WERI-Rb-1 (cell line): Measurements from ENCODE around the gene RASGEF1B.

ENCODE experiments used
- DNase-seq: peaks from one replicate; pipeline ENCODE4 v3.0.0-alpha.2; 2020
- H3K27ac ChIP-seq: fragments of 250-450 bp; sonication (Bioruptor Pico); 2 replicates; pipeline ENCODE4 v1.5.1; 2020; ENCODE audit warnings: mild to moderate bottlenecking, moderate library complexity
- H3K27me3 ChIP-seq: fragments of 250-450 bp; sonication (Bioruptor Pico); 2 replicates; pipeline ENCODE4 v1.5.1; 2021; ENCODE audit warnings: mild to moderate bottlenecking, low read depth, moderate library complexity; ENCODE audit not compliant: insufficient read depth, severe bottlenecking
- H3K36me3 ChIP-seq: fragments of 250-450 bp; sonication (Bioruptor Pico); 2 replicates; pipeline ENCODE4 v1.5.1; 2020; ENCODE audit warnings: mild to moderate bottlenecking, moderate library complexity
- H3K4me3 ChIP-seq: 2 replicates; pipeline ENCODE4 v1.5.1; 2011; ENCODE audit warnings: low read depth, mild to moderate bottlenecking, control low read depth, low read length
- H3K9me3 ChIP-seq: fragments of 250-450 bp; sonication (Bioruptor Pico); 2 replicates; pipeline ENCODE4 v1.5.1; 2021; ENCODE audit warnings: mild to moderate bottlenecking, moderate library complexity; ENCODE audit not compliant: severe bottlenecking
- CTCF ChIP-seq: IDR thresholded peaks from 2 replicates; pipeline ENCODE4 v1.5.1; 2011; ENCODE audit warnings: low read depth, mild to moderate bottlenecking, control low read depth, inconsistent platforms, low read length

Gene RASGEF1B

GRCh38 chr4:81429607-81430006 lies 42.1 kb downstream of the RASGEF1B start:
- H3K9me3 ChIP-seq = no peaks in the 10 kb centered on the region
- no peak for TF ChIP-seq CTCF
- peaks cover 99% of the 10 kb centered on the region for H3K36me3 ChIP-seq
- H3K4me3 ChIP-seq = no peak overlapping the region
- no peak for DNase-seq
- H3K27ac ChIP-seq = no peak overlapping the region
- H3K27me3 ChIP-seq = no peaks in the 10 kb centered on the region

- no peak for TF ChIP-seq CTCF
- no peak for DNase-seq
- H3K27me3 ChIP-seq = no peaks in the 10 kb centered on the region
- H3K9me3 ChIP-seq = no peaks in the 10 kb centered on the region
- H3K27ac ChIP-seq = no peak overlapping the region
- peaks cover 97% of the 10 kb centered on the region for H3K36me3 ChIP-seq
- H3K4me3 ChIP-seq = no peak overlapping the region
Measured at GRCh38 chr4:81429031-81429430, 42.7 kb downstream of the RASGEF1B start.

GRCh38 chr4:81428002-81428401 lies 43.7 kb downstream of the RASGEF1B start:
- Histone ChIP-seq H3K36me3 (peaks cover 86% of the 10 kb centered on the region), H3K9me3 (no peaks in the 10 kb centered on the region), H3K27ac (no peak overlapping the region), H3K27me3 (no peaks in the 10 kb centered on the region), H3K4me3 (no peak overlapping the region)
- no peak for DNase-seq
- no peak for TF ChIP-seq CTCF

GRCh38 chr4:81427344-81427821 lies 44.3 kb downstream of the RASGEF1B start:
- DNase-seq = no peak
- Histone ChIP-seq H3K9me3 (no peaks in the 10 kb centered on the region), H3K27ac (no peak overlapping the region; the same call in 1 of the 2 replicates), H3K4me3 (no peak overlapping the region), H3K27me3 (no peaks in the 10 kb centered on the region), H3K36me3 (peaks cover 80% of the 10 kb centered on the region)
- no peak for TF ChIP-seq CTCF

GRCh38 chr4:81426770-81427289 lies 44.9 kb downstream of the RASGEF1B start:
- no peak overlapping the region; the same call in 1 of the 2 replicates for H3K27ac ChIP-seq
- no peaks in the 10 kb centered on the region for H3K9me3 ChIP-seq
- no peak for TF ChIP-seq CTCF
- peaks cover 74% of the 10 kb centered on the region for H3K36me3 ChIP-seq
- no peak overlapping the region for H3K4me3 ChIP-seq
- no peaks in the 10 kb centered on the region for H3K27me3 ChIP-seq
- no peak for DNase-seq
